Measurements from ENCODE around the gene EGLN3.

Gene EGLN3

GRCh38 chr14:33909380-33910084 lies 41.3 kb downstream of the EGLN3 start:
- no peak for DNase-seq

- no peak for DNase-seq
Measured at GRCh38 chr14:33908540-33909223, 42.2 kb downstream of the EGLN3 start.

GRCh38 chr14:33906968-33907367 lies 43.9 kb downstream of the EGLN3 start:
- DNase-seq = no peak

GRCh38 chr14:33904609-33905008 lies 46.3 kb downstream of the EGLN3 start:
- no peak for DNase-seq

- DNase-seq = no peak
Measured at GRCh38 chr14:33903369-33903768, 47.5 kb downstream of the EGLN3 start.

- DNase-seq = no peak
Measured at GRCh38 chr14:33902363-33902762, 48.5 kb downstream of the EGLN3 start.

GRCh38 chr14:33901426-33902155 lies 49.3 kb downstream of the EGLN3 start:
- DNase-seq = no peak

- DNase-seq = no peak
Measured at GRCh38 chr14:33900706-33901105, 50.2 kb downstream of the EGLN3 start.

GRCh38 chr14:33899723-33900341 lies 51.0 kb downstream of the EGLN3 start:
- DNase-seq = no peak

- no peak for DNase-seq
Measured at GRCh38 chr14:33897878-33898535, 52.9 kb downstream of the EGLN3 start.

- no peak for DNase-seq
Measured at GRCh38 chr14:33897382-33897781, 53.5 kb downstream of the EGLN3 start.

GRCh38 chr14:33894339-33894738 lies 56.5 kb downstream of the EGLN3 start:
- DNase-seq = no peak

GRCh38 chr14:33891700-33892099 lies 59.2 kb downstream of the EGLN3 start:
- DNase-seq = no peak

GRCh38 chr14:33884916-33885315 lies 66.0 kb downstream of the EGLN3 start:
- no peak for DNase-seq

- DNase-seq = no peak
Measured at GRCh38 chr14:33880330-33880729, 70.5 kb downstream of the EGLN3 start.

- no peak for DNase-seq
Measured at GRCh38 chr14:33879684-33880286, 71.1 kb downstream of the EGLN3 start.

- no peak for DNase-seq
Measured at GRCh38 chr14:33876274-33876673, 74.6 kb downstream of the EGLN3 start.
